ENCODE data around the gene GBA2.

Gene GBA2

DNA sequence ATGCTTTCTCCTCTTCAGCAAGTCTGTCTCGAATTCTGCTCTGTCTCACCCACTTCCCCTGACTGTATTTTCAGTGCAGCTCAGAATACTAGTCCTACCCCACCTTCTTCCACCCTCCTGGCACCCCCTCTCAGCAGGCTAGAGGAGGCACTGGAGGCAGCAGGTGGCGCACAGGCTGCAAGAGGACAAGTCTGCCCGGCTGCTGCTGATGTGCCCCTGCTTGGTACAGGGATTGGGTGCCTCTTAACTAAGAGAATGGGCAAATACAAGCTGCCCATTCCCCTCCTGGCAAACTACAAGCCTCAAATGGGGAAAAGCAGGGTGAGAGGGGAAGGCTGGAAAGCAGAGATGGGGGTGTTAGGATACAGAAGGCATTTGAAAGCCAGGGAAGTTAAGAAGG lies 22.1 kb downstream of the GBA2 start:
- DNase-seq = no peak
- H3K9me3 Mint-ChIP-seq = no peaks in the 10 kb centered on the region
- peaks cover 33% of the 10 kb centered on the region for H3K36me3 Mint-ChIP-seq (ENCODE audit: low read depth)
- no peaks in the 10 kb centered on the region for H3K27me3 Mint-ChIP-seq (ENCODE audit: low read depth, poor library complexity)
- H3K4me1 Mint-ChIP-seq = no peaks in the 10 kb centered on the region
- H3K4me3 Mint-ChIP-seq = no peak overlapping the region
- TF ChIP-seq CTCF (IDR thresholded peaks at IDR 0.05) = no peak
- H3K27ac Mint-ChIP-seq = peak overlapping the region; percentile 69

GRCh38 chr9:35725362-35725761 lies 23.7 kb downstream of the GBA2 start:
- no peak overlapping the region for H3K4me3 Mint-ChIP-seq

DNA sequence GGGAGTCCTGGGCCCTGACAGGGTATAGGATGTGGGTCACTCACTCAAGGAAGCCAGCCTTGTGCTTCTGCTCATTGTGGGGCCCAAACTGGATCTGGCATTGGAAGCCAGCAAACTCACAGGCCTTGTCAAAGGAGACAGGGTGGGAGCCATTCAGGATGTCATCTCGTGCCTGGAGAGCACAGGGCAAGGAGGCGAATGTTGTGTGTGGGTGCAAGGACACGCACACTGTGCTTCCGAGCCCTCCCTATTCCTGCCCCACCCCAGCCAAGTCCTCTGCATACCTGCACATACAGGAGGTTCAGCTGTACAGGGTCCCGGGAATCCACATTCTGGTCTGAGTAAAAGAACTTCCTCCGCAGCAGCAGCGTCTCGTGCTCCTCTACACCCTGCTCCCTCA lies 25.1 kb downstream of the GBA2 start:
- no peaks in the 10 kb centered on the region for H3K9me3 Mint-ChIP-seq
- H3K27me3 Mint-ChIP-seq (ENCODE audit: low read depth, poor library complexity) = no peaks in the 10 kb centered on the region
- peaks cover 55% of the 10 kb centered on the region for H3K36me3 Mint-ChIP-seq (ENCODE audit: low read depth)
- no peak overlapping the region for H3K4me3 Mint-ChIP-seq
- H3K27ac Mint-ChIP-seq = no peak overlapping the region
- H3K4me1 Mint-ChIP-seq = no peaks in the 10 kb centered on the region
- no peak for DNase-seq
- no peak for TF ChIP-seq CTCF (IDR thresholded peaks at IDR 0.05)

More at GRCh38 chr9:35725362-35725761, 23.7 kb downstream of the GBA2 start:
- no peaks in the 10 kb centered on the region for H3K4me1 Mint-ChIP-seq
- no peaks in the 10 kb centered on the region for H3K9me3 Mint-ChIP-seq
- peaks cover 41% of the 10 kb centered on the region for H3K36me3 Mint-ChIP-seq (ENCODE audit: low read depth)
- H3K27me3 Mint-ChIP-seq (ENCODE audit: low read depth, poor library complexity) = no peaks in the 10 kb centered on the region
- DNase-seq = no peak
- TF ChIP-seq CTCF (IDR thresholded peaks at IDR 0.05) = no peak
- H3K27ac Mint-ChIP-seq = no peak overlapping the region

DNA sequence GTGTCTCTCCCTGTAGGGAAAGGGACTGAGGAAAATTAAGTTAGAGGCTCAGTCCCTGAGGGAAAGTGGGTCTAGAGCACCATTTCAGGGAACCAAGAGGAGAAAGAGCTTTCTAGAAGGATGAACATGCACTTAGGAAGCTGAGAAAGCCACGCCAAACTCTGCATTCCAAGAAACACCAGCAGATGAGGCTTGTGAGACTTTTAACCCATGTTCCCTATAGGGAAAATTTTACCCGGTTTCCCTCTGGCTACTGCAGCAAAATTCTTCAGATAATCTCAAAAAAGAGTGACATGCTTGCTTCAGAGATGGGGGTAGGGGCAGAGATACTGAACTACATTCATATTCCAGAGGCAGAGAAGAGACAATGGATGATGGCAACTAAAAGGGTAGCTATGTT lies 25.6 kb downstream of the GBA2 start:
- no peak for DNase-seq
- peaks cover 58% of the 10 kb centered on the region for H3K36me3 Mint-ChIP-seq (ENCODE audit: low read depth)
- no peaks in the 10 kb centered on the region for H3K9me3 Mint-ChIP-seq
- H3K4me3 Mint-ChIP-seq = no peak overlapping the region
- TF ChIP-seq CTCF (IDR thresholded peaks at IDR 0.05) = no peak
- H3K27ac Mint-ChIP-seq = no peak overlapping the region
- no peaks in the 10 kb centered on the region for H3K27me3 Mint-ChIP-seq (ENCODE audit: low read depth, poor library complexity)
- H3K4me1 Mint-ChIP-seq = no peaks in the 10 kb centered on the region

DNA sequence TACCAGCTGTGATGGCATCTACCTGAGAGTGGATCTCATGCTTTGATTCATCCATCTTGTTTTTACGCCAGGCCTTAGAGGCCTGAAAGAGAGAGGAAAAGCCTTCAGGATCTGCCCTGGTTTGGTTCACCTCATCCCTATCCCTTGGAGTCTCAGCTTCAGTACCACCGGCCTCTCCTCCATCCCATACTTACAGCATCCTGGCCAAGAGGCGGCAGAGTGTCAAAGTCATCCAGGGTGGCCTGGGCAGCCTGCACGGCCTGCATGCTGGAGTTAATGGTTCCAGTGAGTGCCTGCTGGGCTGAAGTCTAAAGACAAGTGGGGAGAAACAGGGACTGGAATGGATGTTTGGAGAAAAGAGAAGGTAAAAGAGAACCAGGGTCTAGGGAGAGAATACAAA lies 29.5 kb downstream of the GBA2 start:
- TF ChIP-seq CTCF (IDR thresholded peaks at IDR 0.05) = no peak
- no peak overlapping the region for H3K27ac Mint-ChIP-seq

DNA sequence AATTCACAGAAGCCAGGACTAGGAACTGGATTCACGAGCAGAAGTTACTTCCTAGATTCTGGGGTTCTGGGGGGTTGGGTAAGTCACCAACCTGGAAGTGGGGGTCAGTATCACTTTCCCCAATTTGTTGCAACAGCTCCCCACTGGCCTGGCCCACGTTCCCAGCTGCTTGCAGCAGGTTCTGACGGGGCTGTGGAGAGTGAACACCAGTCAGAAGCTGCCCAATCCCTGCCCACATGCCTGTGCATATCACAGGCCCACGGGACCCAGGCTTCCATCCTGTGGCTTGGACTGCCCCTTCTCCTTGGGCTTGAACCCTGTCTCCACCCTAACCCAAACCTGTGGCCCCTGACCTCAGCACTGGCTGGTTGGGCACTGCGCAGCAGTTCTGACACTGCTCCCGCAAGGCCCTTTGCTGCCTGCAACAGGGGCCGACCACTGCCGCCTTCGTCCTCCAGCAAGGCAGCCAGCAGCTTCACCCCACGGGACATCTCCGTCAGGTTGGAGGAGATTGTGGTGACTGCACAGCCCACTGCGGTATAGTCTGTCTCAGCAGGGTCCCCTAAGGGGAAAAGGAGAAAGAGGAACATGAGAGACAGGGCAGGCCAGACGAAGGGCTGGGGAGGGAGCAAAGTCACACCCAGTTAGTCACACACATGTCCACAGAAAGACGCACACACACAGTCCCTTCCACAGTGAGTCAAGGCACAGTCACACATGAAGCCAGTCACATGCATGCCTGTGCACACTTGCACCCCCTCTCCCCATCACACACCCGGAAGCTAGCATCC lies 30.1 kb downstream of the GBA2 start:
- DNase-seq = no peak
- Mint-ChIP-seq H3K36me3 (ENCODE audit: low read depth) (peaks cover 86% of the 10 kb centered on the region), H3K4me3 (no peak overlapping the region), H3K27me3 (ENCODE audit: low read depth, poor library complexity) (no peaks in the 10 kb centered on the region), H3K9me3 (no peaks in the 10 kb centered on the region), H3K27ac (no peak overlapping the region), H3K4me1 (no peaks in the 10 kb centered on the region)
- no peak for TF ChIP-seq CTCF (IDR thresholded peaks at IDR 0.05)

More for the DNA sequence above, 29.5 kb downstream of the GBA2 start:
- Mint-ChIP-seq H3K27me3 (ENCODE audit: low read depth, poor library complexity) (no peaks in the 10 kb centered on the region), H3K9me3 (no peaks in the 10 kb centered on the region), H3K36me3 (ENCODE audit: low read depth) (peaks cover 84% of the 10 kb centered on the region), H3K4me1 (no peaks in the 10 kb centered on the region), H3K4me3 (no peak overlapping the region)
- DNase-seq = no peak

All from nephron progenitor cell (in vitro differentiated cells).